Astrocyte of the spinal cord (primary cell): ENCODE data around the gene MAGEA9.
"Not testable (repeated sequence)": the region's sequence is repeated elsewhere in the genome, so short reads cannot be mapped to it uniquely, and the experiment has no call there.

Experiments
- DNase-seq: peaks from one replicate; pipeline ENCODE4 v3.0.0; 2011; ENCODE audit warnings: low read depth, low spot score
- H3K4me3 ChIP-seq: 2 replicates; pipeline ENCODE4 v1.5.1; 2011; ENCODE audit warnings: low read depth, mild to moderate bottlenecking, low read length, moderate library complexity
- CTCF ChIP-seq: IDR thresholded peaks from 2 replicates; pipeline ENCODE4 v1.5.1; 2012; ENCODE audit warnings: low read depth, mild to moderate bottlenecking, low read length, inconsistent platforms
- in situ Hi-C: cut with HindIII; loops from 2 replicates; pipeline ENCODE4 v1.10.0; 2017; ENCODE audit warnings: low sequenced_read_pairs

Gene MAGEA9

GRCh38 chrX:149829751-149830191 is 48.0 kb downstream of the MAGEA9 start:
- peak overlapping the region; percentile 25 for H3K4me3 ChIP-seq
- peak; percentile 71 for DNase-seq
- TF ChIP-seq CTCF, result no peak
- in situ Hi-C loops, result no loop called here

GRCh38 chrX:149830192-149830873 is 48.6 kb downstream of the MAGEA9 start:
- in situ Hi-C loops, result no loop called here
- no peak for TF ChIP-seq CTCF
- H3K4me3 ChIP-seq, result peak overlapping the region; percentile 25
- peak; percentile 55 for DNase-seq

- no peak overlapping the region for H3K4me3 ChIP-seq
- no peak for DNase-seq
- in situ Hi-C loops, result no loop called here
- no peak for TF ChIP-seq CTCF
Observed at GRCh38 chrX:149831473-149831872, 49.7 kb downstream of the MAGEA9 start.

GRCh38 chrX:149836728-149837127 is 55.0 kb downstream of the MAGEA9 start:
- in situ Hi-C loops, result not testable (repeated sequence)

GRCh38 chrX:149837167-149837566 is 55.4 kb downstream of the MAGEA9 start:
- TF ChIP-seq CTCF, result no peak
- in situ Hi-C loops, result no loop called here

More at GRCh38 chrX:149836728-149837127, 55.0 kb downstream of the MAGEA9 start:
- not testable (repeated sequence) for DNase-seq, H3K4me3 ChIP-seq

More at GRCh38 chrX:149837167-149837566, 55.4 kb downstream of the MAGEA9 start:
- no peak overlapping the region for H3K4me3 ChIP-seq
- DNase-seq, result no peak
